RWPE2 (cell line): ENCODE data around the gene MT3.

Source experiments
- ATAC-seq: fragments of 200-7000 bp; cut with Tn5 transposase; 3 replicates; pipeline ENCODE4 v1.9.1; 2021; ENCODE audit warnings: low read depth
- DNase-seq: peaks from one replicate; pipeline ENCODE4 v3.0.0-alpha.2; 2020; ENCODE audit warnings: low spot score
- H3K27ac ChIP-seq: fragments of 450-650 bp; 2 replicates; pipeline ENCODE4 v1.5.1; 2017; ENCODE audit warnings: mild to moderate bottlenecking; ENCODE audit not compliant: poor library complexity, severe bottlenecking
- H3K27me3 ChIP-seq: fragments of 250-450 bp; sonication (Bioruptor Pico); 2 replicates; pipeline ENCODE4 v1.5.1; 2021; ENCODE audit warnings: mild to moderate bottlenecking, moderate library complexity; ENCODE audit not compliant: insufficient read depth, poor library complexity, severe bottlenecking
- H3K36me3 ChIP-seq: fragments of 250-450 bp; sonication (Bioruptor Pico); 2 replicates; pipeline ENCODE4 v1.5.1; 2020; ENCODE audit warnings: low read depth, mild to moderate bottlenecking, moderate library complexity
- H3K4me1 ChIP-seq: fragments of 250-450 bp; sonication (Bioruptor Pico); 2 replicates; pipeline ENCODE4 v1.5.1; 2021; ENCODE audit warnings: mild to moderate bottlenecking, moderate library complexity; ENCODE audit not compliant: insufficient read depth, poor library complexity, severe bottlenecking
- H3K4me3 ChIP-seq: fragments of 250-450 bp; sonication (Bioruptor Pico); 2 replicates; pipeline ENCODE4 v1.5.1; 2021; ENCODE audit warnings: mild to moderate bottlenecking, moderate library complexity; ENCODE audit not compliant: severe bottlenecking
- H3K9me3 ChIP-seq: fragments of 250-450 bp; sonication (Bioruptor Pico); 2 replicates; pipeline ENCODE4 v1.5.1; 2021; ENCODE audit warnings: mild to moderate bottlenecking, moderate library complexity; ENCODE audit not compliant: severe bottlenecking
- CTCF ChIP-seq: fragments of 450-650 bp; IDR thresholded peaks from one replicate; pipeline ENCODE4 v1.5.1; 2017; ENCODE audit warnings: mild to moderate bottlenecking, moderate library complexity; ENCODE audit not compliant: poor library complexity, severe bottlenecking

MT3 gene

GRCh38 chr16:56547949-56548567 is 41.3 kb upstream of the MT3 start:
- TF ChIP-seq CTCF: no peak
- Histone ChIP-seq H3K4me3 (no peak overlapping the region), H3K27me3 (no peaks in the 10 kb centered on the region), H3K9me3 (no peaks in the 10 kb centered on the region), H3K4me1 (peaks cover 22% of the 10 kb centered on the region), H3K36me3 (no peaks in the 10 kb centered on the region), H3K27ac (peak overlapping the region; percentile 93)
- DNase-seq (no peak), ATAC-seq (no peak)

GRCh38 chr16:56549161-56549560 is 40.2 kb upstream of the MT3 start:
- ATAC-seq (no peak), DNase-seq (no peak)
- Histone ChIP-seq H3K9me3 (no peaks in the 10 kb centered on the region), H3K27me3 (no peaks in the 10 kb centered on the region), H3K4me3 (no peak overlapping the region), H3K36me3 (no peaks in the 10 kb centered on the region), H3K4me1 (peaks cover 22% of the 10 kb centered on the region), H3K27ac (no peak overlapping the region)
- TF ChIP-seq CTCF: no peak

- Histone ChIP-seq H3K4me3 (no peak overlapping the region), H3K9me3 (no peaks in the 10 kb centered on the region), H3K4me1 (peaks cover 22% of the 10 kb centered on the region), H3K27me3 (no peaks in the 10 kb centered on the region), H3K27ac (no peak overlapping the region), H3K36me3 (no peaks in the 10 kb centered on the region)
- no peak for TF ChIP-seq CTCF
- DNase-seq (no peak), ATAC-seq (no peak)
These were observed 39.5 kb upstream of the MT3 start for GRCh38 chr16:56549744-56550385.

- Histone ChIP-seq H3K9me3 (no peaks in the 10 kb centered on the region), H3K27me3 (no peaks in the 10 kb centered on the region), H3K27ac (no peak overlapping the region), H3K4me1 (peaks cover 17% of the 10 kb centered on the region), H3K4me3 (no peak overlapping the region), H3K36me3 (no peaks in the 10 kb centered on the region)
- DNase-seq (no peak), ATAC-seq (no peak)
- TF ChIP-seq CTCF: no peak
These were observed 37.3 kb upstream of the MT3 start for GRCh38 chr16:56551796-56552738.
